Head of caudate nucleus (tissue), 42 donors: ENCODE data around the gene KCNJ10.
A peak's percentile ranks its signal among the peaks of the same experiment; 100 is the strongest.

Source experiments
- DNase-seq, 42 donors: peaks; one replicate each; pipeline versions ENCODE4 v3.0.0 to v3.0.0-alpha.2; 2020 to 2021; ENCODE audit warnings: mixed read lengths in 7 of 42
- intact Hi-C: fragments of 100-400 bp; cut with DNase I; formaldehyde crosslinking; loops from one replicate; pipeline ENCODE4 v1.15.0; 2022

KCNJ10 gene

GRCh38 chr1:159961636-159962035, 108.3 kb downstream of the KCNJ10 start:
- intact Hi-C loops: no loop called here
- DNase-seq: no peak

GRCh38 chr1:159960721-159961381, 109.1 kb downstream of the KCNJ10 start:
- intact Hi-C loops: no loop called here
- no peak for DNase-seq

DNA sequence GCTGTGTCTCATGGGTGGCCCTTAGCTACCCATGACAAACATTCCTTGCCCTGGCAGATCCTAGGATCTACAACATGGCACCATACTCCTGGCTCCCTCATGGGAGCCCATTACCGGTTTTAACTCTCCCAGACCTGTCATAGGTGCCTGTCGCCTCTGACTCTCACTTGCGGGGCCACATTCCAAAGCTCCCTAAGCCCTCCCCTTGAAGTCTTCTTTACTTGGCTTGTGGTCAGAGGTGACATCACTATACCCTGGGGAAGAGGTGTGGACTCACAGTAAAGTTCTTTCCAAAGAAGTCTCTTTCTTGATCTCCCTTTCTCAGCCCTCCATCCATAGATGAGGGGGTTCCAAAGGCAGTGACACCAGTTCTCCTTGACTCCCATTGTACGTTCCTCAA, 110.5 kb downstream of the KCNJ10 start:
- intact Hi-C loops: no loop called here
- no peak for DNase-seq

GRCh38 chr1:159958719-159959380, 111.1 kb downstream of the KCNJ10 start:
- intact Hi-C loops: no loop called here
- peak in 1 of 42 donors; percentile 12 for DNase-seq

- intact Hi-C loops: no loop called here
- DNase-seq: peak in 2 of 42 donors; percentile 27 to 29
These were observed 112.1 kb downstream of the KCNJ10 start for GRCh38 chr1:159957824-159958268.

DNA sequence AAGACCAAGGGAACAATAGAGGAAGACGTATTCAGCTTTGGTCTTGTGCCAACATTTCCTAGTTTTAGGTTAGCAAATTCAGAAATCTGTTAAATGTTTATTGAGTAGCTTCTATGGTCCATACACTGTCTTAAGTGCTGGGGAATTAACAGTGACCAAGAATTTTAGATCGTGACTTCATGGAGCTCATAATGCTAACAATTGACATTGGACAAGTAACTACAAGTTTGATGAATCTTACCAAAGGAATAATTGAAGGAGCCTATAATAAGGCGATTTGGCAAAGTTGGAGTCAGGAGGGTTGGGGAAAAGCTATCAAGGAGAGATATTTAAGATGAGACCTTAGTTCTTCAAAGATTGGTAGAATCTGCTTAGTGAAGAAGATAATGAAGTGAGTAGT, 114.5 kb downstream of the KCNJ10 start:
- DNase-seq: no peak
- intact Hi-C loops: no loop called here

GRCh38 chr1:159953536-159954515, 116.1 kb downstream of the KCNJ10 start, which contains the start of gene SLAMF9:
SLAMF9 (minus strand) TSS chr1:159954237; CDS start chr1:159954137, 100 bp downstream.
- intact Hi-C loops: no loop called here
- DNase-seq: peak in 2 of 42 donors; percentile 8 to 22

GRCh38 chr1:159952932-159953331, 117.0 kb downstream of the KCNJ10 start:
- peak in 2 of 42 donors; percentile 9 to 19 for DNase-seq
- intact Hi-C loops: no loop called here

DNA sequence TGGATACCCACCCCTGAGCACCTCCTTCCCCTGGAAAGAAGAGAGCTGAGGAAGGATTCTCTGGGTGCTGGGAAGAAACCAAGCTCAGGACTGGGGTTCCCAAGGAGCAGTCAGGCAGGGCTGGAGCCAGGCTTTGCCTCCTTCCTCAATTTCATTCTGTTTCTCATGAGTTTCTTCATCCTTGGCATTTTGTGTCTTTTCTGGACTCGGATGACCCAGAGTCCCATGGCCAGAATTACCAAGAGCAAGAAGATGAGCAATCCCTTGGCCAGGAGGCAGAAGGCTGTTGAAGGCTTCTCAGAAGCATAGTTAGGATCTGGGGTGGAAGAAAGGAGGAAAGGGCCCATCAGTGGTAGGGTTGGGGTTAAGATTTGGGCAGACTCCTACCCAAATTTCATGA, 118.4 kb downstream of the KCNJ10 start:
- DNase-seq: peak in 1 of 42 donors; percentile 4
- intact Hi-C loops: no loop called here

DNA sequence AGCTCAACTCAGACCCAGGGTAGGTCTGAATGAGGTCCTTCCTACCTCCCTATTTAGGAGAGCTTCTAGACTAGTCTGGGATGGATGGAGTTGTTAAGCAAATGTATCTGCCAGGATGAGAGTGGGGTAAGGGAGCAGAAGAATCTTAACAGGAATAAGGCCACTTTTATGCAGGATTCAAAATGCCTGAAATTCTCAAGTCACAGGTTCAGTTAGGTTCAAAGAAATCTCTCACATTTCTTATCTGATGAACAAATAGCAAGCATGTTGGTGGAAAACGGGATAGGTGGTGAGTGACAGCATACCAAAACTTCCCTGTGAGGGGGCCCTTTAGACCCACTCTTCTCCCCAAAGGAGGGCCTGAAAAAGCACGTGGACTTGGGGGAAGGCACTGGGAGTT, 118.9 kb downstream of the KCNJ10 start:
- no peak for DNase-seq
- intact Hi-C loops: no loop called here

GRCh38 chr1:159949981-159950381, 120.0 kb downstream of the KCNJ10 start:
- intact Hi-C loops: no loop called here
- peak in 1 of 42 donors; percentile 15 for DNase-seq

GRCh38 chr1:159949123-159949522, 120.8 kb downstream of the KCNJ10 start:
- peak in 2 of 42 donors; percentile 2 to 19 for DNase-seq

More at GRCh38 chr1:159949123-159949522, 120.8 kb downstream of the KCNJ10 start:
- intact Hi-C loops: no loop called here
